Breast epithelium (tissue), 4 donors: Measurements from ENCODE around the gene PBXIP1. TPM values are rescaled to one million over a fixed set of nuclear protein-coding genes. Genes with fewer than 3 reads are reported as not detected.

ENCODE experiments used
- DNase-seq, 2 donors: peaks; one replicate each; pipeline ENCODE4 v3.0.0-alpha.2; 2019; ENCODE audit warnings: low spot score in 2 of 2
- H3K27ac ChIP-seq, 2 donors: fragments of 200-600 bp; sonication (generic) in 1 of 2; one replicate each; pipeline ENCODE4 v1.5.1; 2016 to 2019; ENCODE audit warnings: mild to moderate bottlenecking in 1 of 2
- H3K27me3 ChIP-seq, 2 donors: fragments of 200-600 bp; sonication (generic) in 1 of 2; one replicate each; pipeline versions ENCODE4 v1.5.1 to v1.6.0; 2017 to 2019; ENCODE audit warnings: control low read depth in 1 of 2, mild to moderate bottlenecking in 1 of 2
- H3K36me3 ChIP-seq: fragments of 200-600 bp; one replicate; pipeline ENCODE4 v1.5.1; 2019
- H3K4me1 ChIP-seq, 2 donors: fragments of 200-600 bp; sonication (generic); one replicate each; pipeline ENCODE4 v1.5.1; 2016 to 2019; ENCODE audit warnings: control low read depth in 1 of 2
- H3K4me3 ChIP-seq, 3 donors: fragments of 200-600 bp; sonication (generic); 1 replicate in 2 of 3; 2 replicates in 1 of 3; pipeline ENCODE4 v1.5.1; 2016 to 2019; ENCODE audit warnings: mild to moderate bottlenecking in 3 of 3, moderate library complexity in 2 of 3
- H3K9me3 ChIP-seq, 2 donors: fragments of 200-600 bp; sonication (generic) in 1 of 2; one replicate each; pipeline ENCODE4 v1.5.1; 2016 to 2019; ENCODE audit warnings: control low read depth in 1 of 2
- POLR2A ChIP-seq: fragments of 450-650 bp; IDR thresholded peaks from one replicate; pipeline ENCODE4 v1.6.1; 2016; ENCODE audit warnings: antibody characterized with exemption, mild to moderate bottlenecking, moderate library complexity
- POLR2AphosphoS5 ChIP-seq, 3 donors: sonication (generic); formaldehyde crosslinking; IDR thresholded peaks; one replicate each; pipeline ENCODE4 v1.6.1; 2017; ENCODE audit warnings: antibody characterized with exemption in 3 of 3
- intact Hi-C: fragments of 100-400 bp; cut with DNase I; formaldehyde crosslinking; loops from one replicate; pipeline ENCODE4 v1.15.1; 2023; ENCODE audit warnings: low total_unique reads
- total RNA-seq, 3 donors: library from RNA; depleted of rRNA; stranded (reverse); fragments of >200 nt; gene quantifications; one replicate each; pipeline ENCODE4 v1.1.0, GENCODE V29; 2016
- TF ChIP-seq, protein P1 (sequence below), 3 donors: fragments of 450-650 bp; IDR thresholded peaks; one replicate each; pipeline ENCODE4 v1.5.1; 2016 to 2017; ENCODE audit warnings: antibody characterized with exemption in 3 of 3, mild to moderate bottlenecking in 3 of 3, moderate library complexity in 3 of 3

The PBXIP1 gene
- total RNA-seq, 3 donors from 2014 or later: 79.3 to 156 (median 105) TPM

- Histone ChIP-seq H3K4me1 (peaks cover 14 to 26% of the 10 kb centered on the region in 2 donors), H3K27ac (peak overlapping the region; percentile 99 to 100), H3K9me3 (no peaks in the 10 kb centered on the region), H3K36me3 (no peaks in the 10 kb centered on the region), H3K4me3 (peak overlapping the region; percentile 57 to 76 (median 76)), H3K27me3 (no peaks in the 10 kb centered on the region)
- peak; percentile 97 to 99 for DNase-seq
- intact Hi-C loops: no loop called here
- peak in 2 of 3 donors; percentile 5 to 37 for TF ChIP-seq POLR2AphosphoS5 (IDR thresholded peaks at IDR 0.05)
- TF ChIP-seq, protein P1, sequence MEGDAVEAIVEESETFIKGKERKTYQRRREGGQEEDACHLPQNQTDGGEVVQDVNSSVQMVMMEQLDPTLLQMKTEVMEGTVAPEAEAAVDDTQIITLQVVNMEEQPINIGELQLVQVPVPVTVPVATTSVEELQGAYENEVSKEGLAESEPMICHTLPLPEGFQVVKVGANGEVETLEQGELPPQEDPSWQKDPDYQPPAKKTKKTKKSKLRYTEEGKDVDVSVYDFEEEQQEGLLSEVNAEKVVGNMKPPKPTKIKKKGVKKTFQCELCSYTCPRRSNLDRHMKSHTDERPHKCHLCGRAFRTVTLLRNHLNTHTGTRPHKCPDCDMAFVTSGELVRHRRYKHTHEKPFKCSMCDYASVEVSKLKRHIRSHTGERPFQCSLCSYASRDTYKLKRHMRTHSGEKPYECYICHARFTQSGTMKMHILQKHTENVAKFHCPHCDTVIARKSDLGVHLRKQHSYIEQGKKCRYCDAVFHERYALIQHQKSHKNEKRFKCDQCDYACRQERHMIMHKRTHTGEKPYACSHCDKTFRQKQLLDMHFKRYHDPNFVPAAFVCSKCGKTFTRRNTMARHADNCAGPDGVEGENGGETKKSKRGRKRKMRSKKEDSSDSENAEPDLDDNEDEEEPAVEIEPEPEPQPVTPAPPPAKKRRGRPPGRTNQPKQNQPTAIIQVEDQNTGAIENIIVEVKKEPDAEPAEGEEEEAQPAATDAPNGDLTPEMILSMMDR (IDR thresholded peaks at IDR 0.05): peak in 1 of 3 donors; percentile 44
- peak; percentile 38 for TF ChIP-seq POLR2A
Observed at GRCh38 chr1:154973344-154974101, 17.6 kb upstream of the PBXIP1 start.

DNA sequence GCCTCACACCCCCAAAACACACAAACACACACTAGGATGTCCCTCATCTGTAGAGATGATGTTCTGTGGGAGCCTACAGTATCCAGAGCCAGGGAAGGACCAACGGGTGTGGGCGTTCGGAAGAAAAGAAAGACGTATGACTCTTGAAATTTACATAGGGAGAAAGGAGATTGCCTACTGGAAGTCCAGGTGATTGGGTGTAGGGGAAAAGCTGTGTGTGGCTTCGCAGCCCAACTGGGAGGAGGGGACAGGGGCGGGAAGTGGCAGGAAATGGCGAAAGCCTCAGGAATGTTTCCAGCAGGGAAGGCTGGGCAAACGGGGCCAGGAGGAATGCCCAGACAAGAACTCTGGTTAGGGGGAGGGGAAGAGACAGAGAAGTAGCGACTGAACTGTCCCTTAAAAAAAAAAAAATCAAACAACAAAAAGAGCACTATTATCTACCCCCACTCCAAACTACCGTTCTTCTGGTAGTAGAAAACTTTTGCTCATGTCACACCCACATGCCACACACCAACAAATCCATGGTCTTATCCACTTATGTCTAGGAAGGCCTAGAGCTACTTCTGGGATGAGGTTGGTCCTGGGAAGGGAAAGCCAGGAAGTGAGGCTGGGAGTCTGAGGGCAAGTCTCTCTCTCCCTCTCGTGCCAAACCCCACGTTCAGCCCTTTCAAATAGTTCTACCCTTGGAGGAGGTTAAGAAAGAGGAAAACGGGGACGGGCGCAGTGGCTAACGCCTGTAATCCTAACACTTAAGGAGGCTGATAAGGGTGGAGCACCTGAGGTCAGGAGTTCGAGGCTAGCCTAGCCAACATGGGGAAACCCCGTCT is 16.8 kb upstream of the PBXIP1 start:
- Histone ChIP-seq H3K27me3 (no peaks in the 10 kb centered on the region), H3K36me3 (no peaks in the 10 kb centered on the region), H3K4me1 (peaks cover 14 to 26% of the 10 kb centered on the region in 2 donors), H3K9me3 (no peaks in the 10 kb centered on the region), H3K27ac (peak overlapping the region; percentile 99 to 100), H3K4me3 (peak overlapping the region; percentile 57 to 76 (median 76))
- intact Hi-C loops: no loop called here
- DNase-seq: peak; percentile 70 to 91
- TF ChIP-seq, protein P1 (IDR thresholded peaks at IDR 0.05): no peak
- TF ChIP-seq POLR2AphosphoS5 (IDR thresholded peaks at IDR 0.05) (peak; percentile 56 to 91 (median 66)), POLR2A (peak; percentile 17)

DNA sequence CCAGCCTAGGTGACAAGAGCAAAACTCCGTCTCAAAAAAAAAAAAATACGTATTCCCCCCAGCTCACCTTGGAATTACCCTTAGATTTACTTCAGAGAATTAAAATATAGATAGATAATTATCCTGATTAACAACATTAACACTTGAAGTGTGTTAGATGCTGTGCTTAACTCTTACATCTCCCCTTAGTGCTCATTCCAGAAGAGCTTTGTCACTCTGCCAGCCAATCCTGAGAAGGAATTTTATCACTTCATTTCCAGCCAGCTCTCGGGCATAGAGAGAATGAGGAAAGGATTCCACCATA is 16.3 kb upstream of the PBXIP1 start:
- intact Hi-C loops: no loop called here
- TF ChIP-seq POLR2A: no peak
- no peak for TF ChIP-seq POLR2AphosphoS5 (IDR thresholded peaks at IDR 0.05)
- TF ChIP-seq, protein P1 (IDR thresholded peaks at IDR 0.05): no peak
- Histone ChIP-seq H3K36me3 (no peaks in the 10 kb centered on the region), H3K4me3 (peak overlapping the region in 2 of 3 donors; percentile 76), H3K27ac (peak overlapping the region; percentile 99 to 100), H3K27me3 (no peaks in the 10 kb centered on the region), H3K9me3 (no peaks in the 10 kb centered on the region), H3K4me1 (peaks cover 14 to 26% of the 10 kb centered on the region in 2 donors)
- DNase-seq: no peak

DNA sequence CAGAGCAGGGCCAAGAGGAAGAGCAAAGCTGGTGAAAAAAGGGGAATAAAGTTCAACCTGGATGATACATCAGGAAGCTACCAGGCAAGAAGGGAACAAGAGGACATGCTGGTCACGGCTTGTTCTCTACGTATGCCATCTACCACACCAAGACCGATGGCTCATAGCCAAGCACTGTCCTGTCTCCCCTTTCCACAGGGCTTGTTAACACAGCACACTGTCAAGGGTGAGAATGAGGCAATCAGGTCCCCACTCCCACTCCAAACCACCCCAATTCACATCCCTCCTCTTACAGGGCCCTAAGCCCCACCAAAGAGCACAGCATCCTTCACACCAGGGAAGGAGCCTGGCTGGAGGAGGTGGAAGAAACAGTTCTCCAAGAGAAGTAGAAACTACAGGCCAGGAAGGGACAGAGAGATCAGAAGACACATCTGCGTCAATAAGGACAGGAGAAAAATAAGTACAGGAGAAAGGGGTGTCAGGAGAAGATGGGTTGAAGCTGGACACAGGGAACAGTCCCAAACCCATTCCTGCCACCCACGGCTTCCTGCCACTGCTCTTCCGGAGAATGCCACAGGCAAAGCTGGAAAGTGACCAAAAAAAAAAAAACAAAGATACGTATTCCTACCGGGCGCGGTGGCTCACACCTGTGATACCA is 15.6 kb upstream of the PBXIP1 start:
- Histone ChIP-seq H3K36me3 (no peaks in the 10 kb centered on the region), H3K27ac (peak overlapping the region; percentile 99 to 100), H3K27me3 (no peaks in the 10 kb centered on the region), H3K4me1 (peaks cover 14 to 22% of the 10 kb centered on the region in 2 donors), H3K4me3 (peak overlapping the region; percentile 46 to 76 (median 51)), H3K9me3 (no peaks in the 10 kb centered on the region)
- peak in 1 of 2 donors; percentile 83 for DNase-seq
- intact Hi-C loops: no loop called here
- TF ChIP-seq POLR2AphosphoS5 (IDR thresholded peaks at IDR 0.05) (peak in 2 of 3 donors; percentile 9 to 39), POLR2A (no peak)
- TF ChIP-seq, protein P1 (IDR thresholded peaks at IDR 0.05): no peak
